GM12873 (cell line): Measurements from ENCODE around the gene MEN1.

Experiments used
- CTCF ChIP-seq: IDR thresholded peaks from 2 replicates; pipeline ENCODE4 v1.5.1; 2012; ENCODE audit warnings: low read depth, mild to moderate bottlenecking, moderate library complexity, low read length, control low read depth; ENCODE audit not compliant: insufficient read depth; ENCODE audit errors: missing control alignments

Gene MEN1

GRCh38 chr11:64810271-64810890 is at the start of gene MEN1:
TSS of gene MEN1 (minus strand) at chr11:64810551. CDS start at chr11:64810109, 442 bp downstream.
- TF ChIP-seq CTCF = no peak

- no peak for TF ChIP-seq CTCF
Observed at GRCh38 chr11:64859542-64860414, 49.4 kb upstream of the MEN1 start.

- no peak for TF ChIP-seq CTCF
Observed at GRCh38 chr11:64858467-64859263, 48.3 kb upstream of the MEN1 start.

- TF ChIP-seq CTCF = no peak
Observed at GRCh38 chr11:64857485-64857884, 47.1 kb upstream of the MEN1 start.

GRCh38 chr11:64856382-64857227 is 46.3 kb upstream of the MEN1 start:
- no peak for TF ChIP-seq CTCF

GRCh38 chr11:64855596-64856304 is 45.4 kb upstream of the MEN1 start:
- no peak for TF ChIP-seq CTCF
